NOMO-1 treated with dmso at 0.1 percent for 144 hours (cell line): ENCODE measurements around the gene LHFPL3.

ENCODE experiments used
- DNase-seq: peaks from one replicate; lab custom pipeline; 2025; ENCODE audit not compliant: unreplicated experiment; lab: John Stamatoyannopoulos, UW

LHFPL3 gene

DNA sequence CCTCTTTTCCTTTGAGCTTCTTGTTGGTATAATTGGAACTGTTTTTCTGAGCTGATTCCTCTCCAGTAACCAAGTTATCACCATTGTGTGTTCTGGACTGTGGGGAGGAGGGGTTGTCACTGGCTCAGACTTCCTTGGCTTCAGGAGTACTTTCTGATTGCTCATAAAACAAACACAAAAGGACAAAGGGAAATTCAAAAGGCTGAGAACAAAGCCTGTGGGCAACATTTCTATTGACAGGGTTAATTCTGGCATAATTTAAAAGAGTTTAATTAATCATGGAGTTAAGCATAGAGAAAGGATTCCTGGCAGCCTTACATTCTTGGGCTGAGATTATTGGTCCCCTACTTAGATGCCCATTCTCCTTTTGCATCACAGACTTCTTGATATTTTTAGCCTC lies 462.7 kb downstream of the LHFPL3 start:
- DNase-seq, result no peak

- no peak for DNase-seq
These were observed 464.7 kb downstream of the LHFPL3 start for GRCh38 chr7:104793066-104793465.

DNA sequence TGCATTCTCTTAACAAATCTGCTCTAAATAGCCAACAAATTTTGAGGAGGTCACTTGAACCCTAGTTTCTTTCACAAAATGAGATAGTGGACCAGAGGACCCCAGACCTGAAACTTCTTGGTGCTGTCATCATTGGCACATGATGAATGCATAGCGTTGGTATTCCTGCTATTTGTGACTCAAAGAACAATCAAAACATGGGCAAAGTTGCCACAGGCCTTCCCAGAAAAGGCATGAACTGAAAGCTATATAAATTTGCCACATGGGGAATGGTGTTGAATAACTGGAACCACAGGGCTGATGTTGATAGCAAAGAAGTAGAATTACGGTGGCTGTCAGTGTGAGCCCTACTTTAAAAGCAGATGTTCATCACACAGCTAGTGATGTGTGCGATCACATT lies 465.8 kb downstream of the LHFPL3 start:
- DNase-seq, result no peak

DNA sequence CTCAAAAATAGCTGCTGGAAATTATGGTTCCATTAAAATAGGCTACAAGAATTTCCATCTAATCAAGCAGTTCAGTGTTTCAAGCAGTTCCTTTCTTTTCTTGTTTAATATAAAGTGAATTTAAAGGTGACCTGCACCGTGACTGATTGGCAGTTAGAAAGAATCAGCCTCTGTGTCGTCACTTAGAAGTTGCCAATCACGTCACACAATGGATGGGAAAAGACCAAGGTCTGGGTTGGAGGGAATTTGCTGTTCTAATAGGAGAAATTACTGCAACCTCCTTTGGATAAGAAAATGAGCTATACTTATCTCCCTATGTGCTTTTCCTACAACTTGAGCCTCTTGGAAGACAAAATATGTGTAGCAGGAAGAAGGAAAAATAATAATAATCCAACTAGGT lies 466.2 kb downstream of the LHFPL3 start:
- no peak for DNase-seq

GRCh38 chr7:104795086-104795485 lies 466.7 kb downstream of the LHFPL3 start:
- DNase-seq, result no peak

DNA sequence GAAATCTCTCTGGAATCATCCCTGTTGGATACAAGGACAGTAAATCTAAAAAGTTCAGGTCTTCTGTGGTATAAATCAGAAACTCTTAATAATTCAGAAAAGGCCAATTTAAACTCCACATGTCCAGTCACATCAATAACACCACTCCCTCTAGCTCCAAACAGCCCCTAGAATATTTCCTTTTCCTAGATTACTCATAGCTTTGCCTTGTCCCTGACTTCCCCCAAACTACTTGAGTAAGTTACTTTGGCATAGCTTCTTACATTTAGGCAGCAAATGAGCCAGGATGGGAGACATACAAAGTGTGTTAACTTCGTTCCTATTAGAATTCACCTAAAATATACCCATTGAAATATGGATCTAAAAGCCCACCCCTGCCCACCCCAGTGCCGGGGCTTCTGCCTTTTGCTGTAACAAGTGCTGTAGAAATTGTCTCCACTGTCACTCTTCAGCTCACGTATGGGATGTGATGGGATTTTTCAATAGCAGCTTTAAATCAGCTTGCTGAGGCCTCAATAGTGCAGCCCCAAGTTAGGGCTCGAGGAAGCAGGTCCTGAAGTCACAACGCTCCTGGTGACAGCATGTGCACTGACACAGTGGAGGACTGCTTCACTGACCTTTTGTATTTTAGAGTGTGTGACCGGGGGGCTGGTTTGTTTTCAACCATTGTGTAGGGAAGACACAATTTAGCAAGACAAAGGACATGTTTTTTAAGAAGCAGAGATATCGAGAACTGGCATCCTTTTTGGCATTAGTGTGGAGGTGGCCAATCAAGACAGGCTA lies 467.4 kb downstream of the LHFPL3 start:
- no peak for DNase-seq

DNA sequence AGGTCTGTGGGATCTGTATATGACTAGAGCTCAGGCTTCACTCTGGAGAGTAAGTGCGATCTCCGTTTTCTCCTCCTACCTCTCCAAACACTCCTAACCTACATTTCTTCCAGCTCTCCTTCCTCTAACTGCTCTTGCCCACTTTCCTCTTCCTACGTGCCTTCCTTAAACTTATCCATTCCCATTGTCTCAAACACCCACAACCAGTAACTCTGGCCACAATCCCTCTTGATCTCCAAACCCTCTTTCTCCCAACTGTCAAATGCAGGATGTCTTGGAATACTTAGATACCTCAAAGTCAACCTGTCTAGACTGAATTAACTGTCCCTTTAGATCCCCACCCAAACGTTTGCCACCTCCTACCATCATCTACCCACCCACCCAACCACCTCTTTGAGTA lies 471.9 kb downstream of the LHFPL3 start:
- no peak for DNase-seq

- no peak for DNase-seq
These were observed 472.6 kb downstream of the LHFPL3 start for GRCh38 chr7:104801022-104801421.

DNA sequence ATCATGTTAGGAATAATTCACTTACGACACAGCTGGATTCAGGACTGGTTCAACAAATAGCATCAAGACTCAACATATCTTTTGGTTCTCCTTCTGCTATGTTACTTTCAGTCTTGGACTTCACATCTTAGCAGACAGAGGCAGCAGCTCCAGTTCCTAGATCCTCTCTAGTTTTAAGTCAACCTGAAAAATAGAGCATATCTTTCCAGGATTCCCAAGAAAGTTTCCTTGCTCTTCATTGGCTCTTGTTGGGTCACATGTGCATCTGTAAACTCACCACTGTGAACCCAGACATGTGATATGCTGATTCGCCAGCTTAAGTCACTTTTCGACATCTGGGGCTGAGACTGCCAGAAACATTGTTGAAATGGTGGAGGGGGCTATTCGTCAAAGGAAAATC lies 475.5 kb downstream of the LHFPL3 start:
- no peak for DNase-seq

DNA sequence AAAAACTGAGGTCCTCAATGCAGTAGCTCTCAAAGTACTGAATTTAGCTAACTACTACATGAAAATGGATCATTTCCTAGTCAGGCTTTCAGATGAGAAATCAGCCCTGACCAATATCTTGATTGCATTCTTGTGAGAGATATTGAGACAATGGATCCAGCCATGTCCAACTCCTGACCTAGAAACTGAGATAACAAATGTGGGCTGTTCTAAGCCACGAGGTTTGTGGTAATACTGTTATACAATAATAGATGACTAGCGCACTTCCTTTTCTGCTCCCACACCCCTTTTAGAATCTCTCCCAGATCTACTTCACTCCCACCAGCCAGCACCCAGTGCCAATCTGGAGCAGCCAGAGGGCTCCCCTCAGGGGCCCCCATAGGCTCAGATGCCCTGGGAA lies 476.3 kb downstream of the LHFPL3 start:
- DNase-seq, result no peak

DNA sequence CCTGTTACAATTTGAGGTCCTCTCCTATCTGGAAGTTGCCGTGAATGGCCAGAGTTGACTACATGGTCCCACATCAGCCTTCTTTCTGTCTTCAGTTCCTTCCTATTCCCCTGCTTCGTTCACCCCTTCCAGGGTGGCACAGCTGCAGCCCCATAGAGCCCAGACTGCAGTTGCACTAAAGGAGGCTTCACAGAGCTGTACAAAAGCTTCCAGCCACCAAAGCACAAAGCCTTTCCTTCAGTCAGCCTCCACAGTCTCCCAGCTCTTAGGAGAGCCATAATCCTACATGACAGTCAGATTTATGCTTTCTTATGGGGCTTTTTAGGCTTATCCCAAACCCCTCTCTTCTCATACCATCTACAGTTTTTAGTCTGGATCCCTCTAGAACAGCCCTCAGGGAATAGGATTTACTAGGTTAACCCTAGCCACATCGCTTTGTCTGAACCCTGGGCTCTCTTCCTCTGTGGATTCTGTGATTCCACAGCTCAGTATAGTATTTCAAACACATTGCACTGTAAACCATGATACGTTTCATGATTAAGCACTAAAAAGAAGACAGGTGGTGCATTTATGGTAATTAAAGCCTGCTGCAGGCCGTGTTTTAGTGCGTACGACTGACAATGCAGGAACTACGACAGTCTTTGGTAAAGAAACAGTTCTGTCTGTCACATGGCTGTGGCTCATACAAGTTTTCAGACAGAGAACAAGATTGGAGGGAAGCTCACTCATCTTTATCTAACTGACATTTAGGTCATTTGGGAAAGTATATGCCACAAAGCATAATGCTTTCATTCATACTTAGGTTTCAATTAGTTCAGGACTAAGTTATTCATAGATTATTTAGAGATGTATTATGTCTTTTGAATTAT lies 477.3 kb downstream of the LHFPL3 start:
- no peak for DNase-seq

GRCh38 chr7:104807671-104808070 lies 479.3 kb downstream of the LHFPL3 start:
- no peak for DNase-seq

GRCh38 chr7:104809906-104810305 lies 481.5 kb downstream of the LHFPL3 start:
- no peak for DNase-seq

DNA sequence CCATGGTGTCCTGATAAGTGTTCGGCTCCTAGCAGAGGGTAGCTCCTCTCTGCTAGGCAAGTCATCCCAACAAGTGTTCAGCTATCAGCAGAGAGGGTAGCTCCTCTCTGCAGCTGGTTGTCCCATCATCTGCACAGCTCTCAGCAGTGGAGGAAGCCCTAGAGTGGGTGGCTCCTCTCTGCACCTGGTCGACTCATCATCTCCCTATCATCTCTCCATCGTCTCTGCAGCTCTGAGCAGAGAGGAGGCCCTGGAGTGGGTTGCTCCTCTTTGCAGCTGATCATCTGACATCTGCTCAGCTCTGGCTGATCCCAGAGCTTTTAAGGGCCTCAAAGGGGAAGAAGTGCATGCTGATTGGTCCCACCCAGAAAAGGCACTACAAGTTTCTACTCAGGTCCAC lies 485.7 kb downstream of the LHFPL3 start:
- no peak for DNase-seq

DNA sequence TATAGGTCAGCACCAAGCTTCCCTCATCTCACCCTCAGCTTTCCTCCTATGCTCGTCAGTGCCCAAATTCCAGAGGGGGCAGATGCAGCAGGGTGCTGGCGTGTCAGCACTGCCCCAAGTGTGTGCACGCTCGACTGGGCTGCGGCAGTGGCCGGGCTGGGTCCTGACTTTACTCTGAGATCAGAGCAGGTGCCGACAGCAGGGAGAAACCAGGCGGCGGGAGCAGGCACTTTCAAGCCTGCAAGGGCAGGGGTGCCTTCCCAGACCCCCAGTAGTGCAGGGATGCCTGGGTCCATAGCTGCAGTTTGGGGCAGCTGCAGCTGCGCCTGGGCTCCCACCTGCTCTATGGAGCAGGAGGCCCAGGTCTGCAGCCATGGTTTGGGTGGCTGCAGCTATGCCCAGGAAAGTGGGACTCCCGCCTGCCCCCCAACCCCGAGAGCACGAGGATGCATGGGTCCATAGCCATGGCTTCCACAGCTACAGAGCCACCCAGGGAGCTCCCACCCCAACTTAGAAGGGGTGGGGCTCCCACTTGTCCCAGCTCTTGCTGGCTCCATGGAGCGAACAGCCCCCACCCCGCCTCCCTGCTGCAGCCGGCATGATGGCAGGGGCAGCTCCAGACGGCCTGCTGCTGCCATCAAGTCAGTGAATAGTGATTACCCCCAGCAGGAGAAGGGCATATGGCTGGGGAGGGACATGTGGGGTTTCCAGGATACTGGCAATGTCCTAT lies 486.4 kb downstream of the LHFPL3 start:
- no peak for DNase-seq

- no peak for DNase-seq
These were observed 488.1 kb downstream of the LHFPL3 start for GRCh38 chr7:104816537-104816936.

DNA sequence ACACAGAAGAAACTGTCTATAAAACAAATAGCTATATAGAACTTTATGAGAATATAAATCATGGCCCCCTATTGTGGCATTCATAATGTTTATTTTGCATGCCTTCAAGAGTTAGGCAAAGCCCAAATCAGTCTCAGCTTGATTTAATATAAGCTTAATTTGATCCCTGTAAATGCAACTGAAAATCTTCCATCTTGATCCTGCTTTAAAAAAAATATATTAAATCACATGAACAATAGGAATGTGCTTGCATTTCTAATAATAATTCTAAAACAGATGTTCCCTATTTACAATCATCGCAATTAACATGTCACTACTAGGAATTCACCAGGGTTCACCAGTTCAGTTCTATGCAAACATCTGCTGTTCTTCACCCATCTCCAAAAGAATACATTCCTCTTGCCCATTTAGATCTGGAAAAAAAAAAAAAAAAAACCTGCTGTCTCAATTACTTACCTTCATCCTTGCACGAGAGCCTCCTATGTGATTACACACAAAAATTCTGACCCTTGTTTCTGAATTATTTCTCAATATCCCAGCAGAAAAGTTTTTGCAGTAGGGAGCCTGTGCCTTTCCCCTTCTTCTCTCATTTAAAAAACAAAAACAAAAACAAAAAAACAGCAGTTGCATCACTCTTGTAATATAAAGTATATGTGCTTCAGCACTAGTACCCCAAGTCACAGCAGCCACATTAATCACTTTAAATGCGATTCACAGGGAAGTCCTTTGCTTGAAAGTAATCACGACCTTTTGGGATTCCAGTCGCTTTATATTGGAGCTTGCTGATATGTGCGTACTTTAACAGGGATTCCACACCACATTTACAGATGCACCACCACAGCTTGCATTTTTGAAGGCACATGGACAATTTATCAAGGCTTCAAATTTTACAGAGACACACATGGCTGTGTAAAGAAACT lies 490.8 kb downstream of the LHFPL3 start:
- no peak for DNase-seq

DNA sequence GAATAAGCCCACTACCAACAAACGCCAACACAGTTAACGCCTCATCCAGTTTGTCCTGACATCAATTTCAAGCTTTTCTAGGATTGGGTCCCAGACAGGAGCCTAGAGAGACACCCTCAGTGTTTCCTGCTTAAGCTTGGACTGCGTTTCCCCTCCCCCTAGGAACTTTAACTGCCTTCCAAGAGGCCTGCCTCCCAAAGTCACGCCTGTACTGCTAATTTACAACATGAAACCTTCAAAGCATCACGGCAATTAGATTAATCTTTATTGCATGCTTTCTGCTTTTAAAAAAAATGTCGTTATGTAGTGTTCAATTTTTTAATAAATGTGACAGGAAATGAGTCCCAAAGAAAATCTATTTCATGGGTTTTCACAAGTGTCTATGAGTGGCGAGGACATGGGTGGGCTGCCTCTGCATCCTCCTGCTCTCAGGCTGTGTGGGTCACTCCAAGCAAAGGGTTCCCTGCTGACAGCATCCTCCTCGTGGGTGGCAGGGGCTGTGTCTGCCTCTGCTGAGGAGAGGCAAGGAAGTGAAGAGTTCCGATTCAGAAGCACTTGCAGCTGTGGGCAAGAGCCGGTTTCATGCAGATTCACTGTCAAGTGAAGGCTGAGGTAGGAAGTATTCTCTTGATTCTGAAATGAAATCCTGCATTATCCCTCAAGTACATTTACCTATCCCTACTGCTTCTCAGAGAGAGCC lies 492.6 kb downstream of the LHFPL3 start:
- DNase-seq, result no peak

- no peak for DNase-seq
These were observed 494.8 kb downstream of the LHFPL3 start for GRCh38 chr7:104823177-104823576.

GRCh38 chr7:104825099-104825498 lies 496.7 kb downstream of the LHFPL3 start:
- DNase-seq, result no peak
